Kasumi-1 (cell line): ENCODE results near the gene FANCC.

ENCODE experiments used
- DNase-seq, 2 experiments: peaks; one replicate each; lab custom pipeline; 2025; lab: John Stamatoyannopoulos, UW

Gene FANCC

DNA sequence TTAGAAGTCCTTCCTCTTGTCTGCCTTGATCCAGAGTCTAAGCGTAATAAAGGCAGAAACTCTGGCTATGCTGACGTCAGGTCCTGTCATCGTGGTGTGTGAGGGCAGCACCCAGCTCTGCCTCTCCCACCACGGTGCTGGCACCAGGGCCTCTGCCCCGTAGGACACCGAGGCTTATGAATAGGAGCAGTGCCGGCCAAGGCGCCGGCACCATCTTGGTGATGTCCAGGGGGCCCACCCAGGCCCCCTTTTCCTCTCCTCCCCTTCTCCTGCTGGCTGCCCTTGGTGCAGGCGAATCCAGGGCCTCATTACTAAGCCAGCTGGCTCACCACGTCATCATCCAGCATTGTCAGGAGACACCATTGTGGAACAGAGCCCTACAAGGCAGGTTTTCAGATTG, 252.3 kb downstream of the FANCC start:
- DNase-seq = no peak

DNA sequence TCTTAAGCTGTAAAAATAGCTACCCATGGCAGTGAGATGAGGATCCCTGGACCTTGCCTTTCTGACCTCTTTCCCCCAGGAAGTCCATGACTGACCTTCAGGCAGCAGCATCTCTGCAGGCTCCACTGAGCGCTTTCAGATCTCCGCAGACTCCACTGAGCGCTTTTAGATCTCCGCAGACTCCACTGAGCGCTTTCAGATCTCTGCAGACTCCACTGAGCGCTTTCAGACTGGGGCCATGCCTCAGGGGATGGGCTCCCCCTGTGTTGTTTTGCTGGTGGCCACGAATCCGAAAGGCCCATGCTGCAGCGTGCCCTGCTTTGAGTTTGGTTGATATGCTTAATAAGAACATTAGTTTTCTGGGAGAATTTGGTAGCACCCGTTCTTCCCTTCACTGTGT, 254.2 kb downstream of the FANCC start:
- no peak for DNase-seq

- no peak for DNase-seq
Measured at GRCh38 chr9:95062596-95063065, 254.9 kb downstream of the FANCC start.

DNA sequence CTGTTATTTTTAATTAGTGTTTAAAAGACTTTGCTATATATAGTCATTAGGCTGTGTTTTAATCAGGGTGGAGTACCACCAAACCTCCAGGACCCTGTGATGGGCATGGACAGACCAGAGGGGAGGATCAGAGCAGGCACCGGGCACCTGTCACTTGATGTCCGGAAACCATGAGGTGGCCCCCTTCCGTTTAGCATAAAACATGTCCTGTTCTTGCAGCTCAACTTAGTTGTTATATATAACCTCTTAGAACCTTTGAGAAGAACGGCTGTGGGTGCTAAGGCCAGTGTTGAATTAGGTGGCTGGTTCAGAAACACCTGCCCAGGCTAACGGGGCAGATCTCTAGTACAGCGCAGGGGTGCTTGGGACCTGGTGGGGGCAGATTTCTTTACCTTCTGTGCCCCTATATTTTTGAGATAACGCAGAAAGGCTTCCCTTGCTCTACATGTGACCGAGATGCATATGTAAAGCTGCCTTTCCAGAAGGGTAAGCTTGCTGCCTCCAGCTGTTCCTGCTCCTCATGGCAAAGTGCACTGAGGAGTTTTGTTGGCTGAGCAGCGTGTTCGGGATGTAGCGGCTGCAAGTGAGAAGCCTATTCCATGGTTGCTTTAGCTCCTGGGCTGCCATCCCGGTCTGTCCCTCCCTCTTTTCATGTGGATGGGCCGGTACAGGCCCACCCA, 255.5 kb downstream of the FANCC start:
- DNase-seq = no peak

GRCh38 chr9:95060916-95061315, 256.6 kb downstream of the FANCC start:
- DNase-seq = no peak

GRCh38 chr9:95060234-95060633, 257.3 kb downstream of the FANCC start:
- DNase-seq = no peak

DNA sequence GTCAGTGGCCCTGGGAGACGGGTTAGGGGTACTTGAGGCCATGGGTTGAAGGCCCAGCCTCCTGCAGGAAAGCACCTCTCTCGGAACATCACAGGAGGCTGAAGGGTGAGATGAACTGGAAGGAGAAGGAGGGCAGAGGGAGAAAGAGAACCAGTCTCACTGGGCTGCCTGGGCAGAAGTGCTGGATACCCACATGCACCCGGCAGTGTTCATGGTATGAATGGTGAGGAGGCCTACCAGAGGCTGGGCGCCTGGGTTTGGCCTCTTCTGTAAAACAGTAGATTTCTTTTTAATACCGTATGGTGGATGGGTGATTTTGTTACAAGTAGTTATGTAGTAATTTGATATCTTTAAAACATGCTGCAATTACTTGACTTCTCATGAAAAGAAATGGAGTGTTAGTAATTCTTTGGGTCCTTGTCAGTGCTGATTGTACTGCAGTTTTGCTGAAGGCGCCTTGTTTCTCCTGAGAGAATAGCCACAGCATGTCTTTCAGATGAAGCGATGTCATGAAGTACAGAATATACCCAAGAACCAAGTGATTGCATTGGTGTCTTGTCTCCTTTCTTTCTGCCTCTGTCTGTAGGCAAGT, 258.6 kb downstream of the FANCC start:
- DNase-seq = no peak

DNA sequence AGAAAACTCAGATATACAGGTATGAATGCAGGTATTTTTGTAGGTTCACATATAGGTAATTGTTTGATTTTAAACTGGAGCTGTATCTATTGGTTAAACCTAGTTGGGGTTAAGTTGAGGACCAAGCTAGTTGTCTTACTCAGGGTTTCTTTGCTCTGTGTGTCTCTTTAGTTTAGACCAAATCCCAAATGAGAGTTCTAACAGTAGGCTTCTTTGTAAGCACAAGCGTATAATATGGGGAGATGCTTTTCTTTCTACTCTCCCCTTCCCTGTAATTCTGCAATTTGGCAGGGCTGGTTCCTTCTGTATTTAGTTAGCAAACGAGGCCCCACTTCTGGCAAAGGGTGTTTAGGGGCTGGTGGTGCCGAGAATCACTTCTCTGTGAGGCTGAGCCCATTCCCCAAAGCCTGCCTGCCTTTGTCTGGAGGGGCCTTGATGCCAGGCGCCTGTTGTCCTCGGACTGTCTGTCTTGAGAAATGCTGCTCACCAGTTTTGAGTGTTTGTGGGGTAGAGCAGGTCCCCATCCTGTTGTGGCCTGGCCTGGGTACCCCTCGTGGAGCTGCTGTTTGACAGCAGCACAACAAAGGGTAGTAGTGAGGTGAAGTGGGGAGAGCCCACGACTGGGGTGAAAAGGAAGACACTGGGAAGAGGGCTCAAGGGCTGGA, 259.3 kb downstream of the FANCC start:
- DNase-seq = no peak

GRCh38 chr9:95057101-95057500, 260.4 kb downstream of the FANCC start:
- no peak for DNase-seq

- DNase-seq = no peak
Measured at GRCh38 chr9:95055851-95056551, 261.5 kb downstream of the FANCC start.

- DNase-seq = no peak
Measured at GRCh38 chr9:95055334-95055850, 262.1 kb downstream of the FANCC start.

GRCh38 chr9:95053611-95054570, 263.6 kb downstream of the FANCC start:
- no peak for DNase-seq

DNA sequence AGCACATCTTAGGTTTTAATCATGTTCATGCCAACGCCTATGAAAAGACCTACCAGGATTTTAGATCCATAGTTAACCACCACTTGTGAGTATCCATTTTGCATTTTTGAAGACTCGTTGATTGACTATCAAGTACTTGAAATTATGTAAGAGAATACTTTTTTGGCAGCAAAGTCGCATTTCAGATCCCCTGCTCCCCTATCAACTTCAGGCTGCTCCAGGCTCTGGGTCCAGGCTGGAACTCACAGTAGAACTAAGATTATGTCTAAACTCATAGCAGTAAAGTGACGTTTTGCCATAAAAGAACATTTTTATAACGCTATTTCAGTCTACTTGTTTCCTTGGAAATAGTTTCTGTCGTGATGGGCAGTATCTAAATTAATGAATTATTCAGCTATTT, 267.7 kb downstream of the FANCC start:
- no peak for DNase-seq
